GM18867 (cell line): ENCODE measurements around the gene PCDH9.

Source experiments
- ATAC-seq: cut with Tn5 transposase; IDR thresholded peaks from one replicate; pipeline ENCODE4 v1.9.1; 2021; ENCODE audit warnings: mild to moderate bottlenecking, moderate library complexity; ENCODE audit not compliant: unreplicated experiment

PCDH9 gene

DNA sequence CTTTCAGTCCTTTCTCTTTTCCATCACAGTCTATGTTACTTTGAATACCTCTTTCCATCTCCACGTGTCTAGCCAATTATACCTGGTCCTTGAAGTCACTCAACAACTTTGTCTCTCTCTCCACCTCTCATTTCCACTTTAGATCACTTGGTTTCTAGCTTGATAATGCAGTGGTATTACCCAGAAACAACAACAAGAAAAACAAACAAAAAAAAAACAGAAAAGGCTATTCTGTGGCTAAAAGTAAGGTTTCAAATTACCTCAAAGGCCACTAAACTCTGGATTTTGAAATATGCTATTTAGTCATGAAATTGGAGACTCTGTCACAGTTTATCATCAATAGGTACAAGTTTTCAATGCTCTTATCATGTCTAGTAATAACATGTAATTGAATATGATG lies 184.8 kb downstream of the PCDH9 start:
- ATAC-seq = no peak

DNA sequence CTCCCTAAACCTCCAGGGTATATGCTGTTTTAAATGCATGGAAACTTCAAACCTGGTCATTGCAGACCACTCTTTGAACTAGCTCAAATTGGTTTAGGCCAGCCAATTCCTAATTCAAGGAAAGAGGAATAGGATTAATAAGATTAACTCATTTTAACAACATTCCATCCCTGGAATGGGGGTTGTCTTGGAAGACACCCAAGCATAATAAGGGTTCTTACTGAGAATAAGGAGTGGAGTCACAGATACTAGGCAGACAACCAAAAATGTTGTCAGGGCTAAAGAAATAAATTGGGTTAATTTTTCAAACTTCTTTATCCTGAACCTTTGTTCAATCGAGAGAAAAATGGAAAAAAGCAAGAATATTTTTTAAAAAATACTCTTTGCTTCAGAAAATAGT lies 186.2 kb downstream of the PCDH9 start:
- no peak for ATAC-seq

DNA sequence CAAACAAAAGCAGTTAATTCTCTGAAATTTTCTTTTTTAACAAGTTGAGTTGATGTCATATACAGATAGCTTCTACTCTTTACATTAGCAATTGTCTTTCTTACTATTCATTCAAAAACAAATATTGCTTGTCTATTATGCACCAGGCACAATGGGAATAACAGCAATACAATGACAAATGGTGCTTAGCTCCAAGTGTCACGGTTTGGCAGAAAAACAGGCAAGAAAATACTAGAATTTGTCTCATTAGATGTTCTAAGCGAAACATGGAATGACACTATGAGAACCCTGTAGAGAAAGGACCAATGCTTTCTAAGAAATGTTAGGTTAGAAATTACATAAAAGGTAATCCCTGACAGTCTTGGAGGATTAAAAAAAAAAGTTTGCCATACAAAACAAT lies 187.6 kb downstream of the PCDH9 start:
- no peak for ATAC-seq

DNA sequence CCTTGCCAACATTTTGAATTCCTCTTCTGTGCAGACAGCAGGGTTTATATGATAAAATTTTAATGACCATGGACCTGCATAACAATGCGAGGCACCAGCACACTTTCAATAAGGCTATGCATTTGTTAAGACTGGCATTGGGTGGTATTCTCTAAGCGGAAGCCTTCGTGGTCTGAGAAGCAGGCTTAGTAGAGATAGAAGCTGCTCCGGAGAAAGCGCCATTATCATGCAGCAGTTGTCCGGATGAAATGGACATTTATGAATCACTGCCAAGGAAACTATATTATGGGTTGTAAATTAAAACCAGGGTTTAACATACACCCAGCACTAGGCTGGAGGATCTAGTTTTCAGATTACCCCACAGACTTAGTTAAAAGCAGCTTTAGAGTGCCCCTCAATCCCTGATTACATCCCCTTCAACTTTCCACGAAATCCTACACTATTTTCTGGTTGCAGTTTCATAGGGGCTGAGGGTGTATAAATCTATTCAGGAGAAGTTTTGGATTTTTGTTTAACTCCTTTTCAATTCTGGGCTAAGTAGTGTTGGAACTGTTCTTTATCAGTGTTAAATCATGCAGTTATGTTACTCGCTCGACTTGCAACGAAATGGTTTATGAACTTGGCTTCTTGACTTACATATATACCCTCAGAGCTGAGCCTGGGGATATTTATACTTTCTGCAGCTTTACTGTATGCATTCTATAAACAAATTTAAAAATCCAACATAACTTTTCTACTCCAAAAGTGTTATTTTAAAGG lies 193.3 kb downstream of the PCDH9 start:
- no peak for ATAC-seq

DNA sequence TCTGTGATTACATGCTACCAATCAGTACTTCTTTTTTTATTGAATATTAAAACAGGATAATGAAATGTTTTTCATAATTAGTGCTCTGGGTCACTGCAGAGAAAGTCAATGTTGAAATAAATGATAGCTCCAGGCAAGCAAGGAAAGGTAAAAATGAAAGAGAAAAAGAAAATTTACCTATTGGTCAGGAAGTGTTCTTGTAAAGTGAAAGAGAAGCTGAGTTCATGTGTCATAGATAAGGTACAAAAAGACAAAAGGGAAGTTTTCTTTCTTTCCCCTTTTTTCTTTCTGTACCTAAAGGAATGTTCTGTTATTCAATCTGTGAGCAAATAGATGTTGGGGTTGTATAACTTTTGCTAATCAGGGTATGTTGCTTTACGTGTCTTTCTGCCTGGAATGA lies 197.0 kb downstream of the PCDH9 start:
- ATAC-seq = peak; percentile 65

DNA sequence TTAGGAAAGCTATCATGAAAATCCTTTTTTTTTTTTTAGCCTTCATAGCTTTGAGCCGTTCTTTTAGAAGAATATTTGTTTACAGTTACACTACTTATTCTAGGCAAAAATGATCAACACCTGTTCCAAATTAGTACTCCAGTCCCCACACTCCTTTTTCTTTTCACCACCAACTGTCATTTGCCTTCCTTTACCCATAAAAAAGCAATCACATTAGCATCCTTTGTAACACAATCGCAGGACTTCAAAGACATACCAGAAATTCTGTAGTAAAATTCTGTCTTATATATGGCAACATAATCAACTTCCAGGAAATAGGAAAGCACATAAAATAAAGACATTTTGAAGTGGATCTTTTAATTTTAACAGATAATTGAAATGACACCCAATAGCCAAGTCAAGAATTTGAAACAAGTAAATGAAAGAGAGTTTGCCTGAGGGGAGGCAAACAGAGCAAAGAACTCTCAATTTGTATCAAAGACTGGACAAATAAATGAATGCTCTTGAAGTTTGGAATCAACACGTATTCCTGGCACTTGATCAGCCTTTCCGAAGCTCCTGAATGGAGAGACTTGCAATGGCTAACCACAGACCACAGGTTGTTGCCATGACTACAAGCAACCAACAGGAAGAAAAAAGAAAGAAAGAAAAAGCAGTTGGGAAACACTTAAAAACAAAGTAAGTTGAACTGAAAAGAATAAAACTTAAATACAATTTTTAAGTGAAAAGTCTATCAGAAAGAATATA lies 206.8 kb downstream of the PCDH9 start:
- ATAC-seq = no peak

DNA sequence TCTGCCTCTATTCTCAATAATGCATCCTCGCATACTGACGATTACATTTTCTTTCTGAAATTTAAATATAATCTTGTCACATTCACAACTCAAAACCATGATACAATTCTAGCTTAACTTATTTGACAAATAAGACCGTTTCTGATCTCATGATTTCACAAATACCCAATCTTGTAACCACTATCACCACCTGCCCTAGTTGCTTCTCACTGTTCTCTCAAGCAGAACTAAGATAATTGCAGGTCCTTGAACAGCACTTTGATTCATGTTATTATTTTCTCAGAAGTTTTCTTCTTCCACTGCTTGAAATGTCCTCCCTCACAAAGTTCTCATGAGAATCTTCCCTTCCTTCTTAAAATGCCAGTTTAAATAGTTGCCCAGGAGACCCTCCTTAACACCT lies 211.4 kb downstream of the PCDH9 start:
- ATAC-seq = no peak

DNA sequence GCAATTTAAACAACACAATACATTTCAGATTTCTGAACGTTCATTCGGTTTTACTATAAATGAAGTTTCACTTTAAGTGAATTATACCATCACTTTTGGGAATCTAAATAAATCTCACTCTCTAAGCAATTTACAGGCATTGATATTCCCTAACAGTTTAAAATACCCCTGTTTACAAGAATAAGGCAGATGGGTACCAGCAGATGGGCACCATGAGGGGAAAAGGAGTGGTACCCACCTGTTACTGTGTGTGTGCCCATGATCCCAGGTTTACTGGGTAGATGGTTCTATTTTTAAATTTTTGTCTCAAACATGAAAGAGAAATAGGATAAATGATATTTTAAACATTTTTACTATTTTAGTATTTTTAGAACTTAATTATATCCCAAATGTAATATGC lies 212.9 kb downstream of the PCDH9 start:
- no peak for ATAC-seq

DNA sequence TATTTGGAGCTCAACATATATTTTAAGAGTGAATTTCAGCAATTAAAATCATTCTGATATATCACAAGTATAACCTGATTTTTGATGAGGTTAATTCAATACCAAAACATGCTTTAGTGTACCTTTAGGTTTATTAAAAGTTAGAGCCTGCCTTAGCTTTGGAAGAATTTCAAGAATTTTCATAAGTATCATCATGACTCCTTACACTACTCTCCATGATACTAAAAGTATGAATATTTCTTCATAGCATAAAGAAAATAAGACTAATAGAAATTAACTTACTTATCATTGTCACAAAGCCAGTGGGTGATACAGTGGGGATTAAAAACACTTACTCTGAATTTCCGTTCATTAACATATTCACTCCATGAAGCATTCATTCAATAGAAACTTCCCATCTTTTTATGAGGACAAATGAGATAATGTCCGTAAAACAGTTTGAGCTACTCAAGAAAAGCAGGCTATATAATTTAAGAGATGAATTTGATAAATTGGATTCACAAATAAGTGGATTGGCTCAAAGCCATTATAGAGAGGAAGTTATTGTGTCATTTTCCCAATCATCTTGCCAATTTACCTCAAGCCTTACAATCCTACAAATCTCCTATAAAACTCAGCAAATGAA lies 214.0 kb downstream of the PCDH9 start:
- ATAC-seq = no peak

DNA sequence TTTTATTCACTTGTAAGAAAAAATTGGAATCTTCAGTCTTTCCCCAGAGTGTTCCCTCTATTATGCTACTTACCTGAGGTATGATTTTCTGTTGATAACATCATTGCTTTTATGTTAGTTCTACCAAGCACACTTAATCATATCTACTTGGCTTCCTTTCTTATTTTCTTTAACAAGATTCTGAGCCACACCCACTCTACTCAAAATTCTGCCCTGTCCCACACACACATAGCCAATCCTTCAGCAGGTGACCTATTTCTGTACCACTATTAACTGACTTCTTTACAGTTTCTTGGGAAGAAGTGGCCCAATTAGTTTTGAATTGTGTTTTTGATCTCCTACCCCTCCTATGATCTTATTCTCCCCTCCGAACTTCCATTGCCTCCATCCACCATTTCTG lies 215.7 kb downstream of the PCDH9 start:
- no peak for ATAC-seq

DNA sequence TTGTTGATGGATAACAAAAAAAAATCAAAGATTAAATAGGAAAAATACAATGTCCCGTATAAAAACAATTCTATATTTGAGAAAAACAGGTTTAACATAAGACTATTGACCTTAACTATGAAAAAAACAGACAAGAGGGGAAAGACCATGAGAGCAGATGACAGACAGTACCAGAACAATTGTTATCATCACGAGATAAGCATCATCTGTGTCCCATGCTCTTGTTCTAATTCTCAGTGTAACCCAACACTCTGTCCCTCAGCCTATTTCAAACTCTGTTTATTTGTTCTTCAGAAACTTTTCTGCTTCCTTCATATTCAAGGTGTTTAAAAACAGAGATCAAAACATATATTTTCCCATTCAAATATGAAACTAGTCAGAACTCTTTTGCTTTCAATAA lies 216.4 kb downstream of the PCDH9 start:
- no peak for ATAC-seq

DNA sequence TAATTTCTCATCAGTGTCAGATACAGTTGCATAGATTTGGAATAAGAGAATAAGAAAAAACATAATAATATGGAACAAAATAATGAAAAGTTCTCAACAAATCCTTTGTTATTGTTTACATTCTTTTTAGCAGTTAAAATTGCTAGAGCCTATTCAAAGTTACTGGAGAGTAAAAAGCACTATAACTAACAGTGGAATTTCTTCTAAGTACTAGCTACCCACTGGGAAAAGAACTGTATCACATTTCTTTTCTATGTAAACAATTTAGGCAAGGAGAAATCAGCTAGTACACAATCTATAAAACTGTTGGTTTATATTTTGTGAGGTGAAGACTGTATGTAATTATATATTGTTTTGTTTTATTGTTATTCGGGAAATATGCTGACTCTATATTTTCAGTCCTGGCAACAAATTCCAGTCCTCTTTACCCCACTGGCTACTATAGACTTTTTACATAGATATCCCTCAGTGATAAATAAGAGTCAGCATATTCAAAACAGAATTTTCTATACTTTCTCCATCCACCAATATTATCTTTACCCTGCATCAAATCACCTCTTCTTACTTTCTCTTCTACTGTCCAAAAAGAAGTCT lies 222.0 kb downstream of the PCDH9 start:
- ATAC-seq = no peak

DNA sequence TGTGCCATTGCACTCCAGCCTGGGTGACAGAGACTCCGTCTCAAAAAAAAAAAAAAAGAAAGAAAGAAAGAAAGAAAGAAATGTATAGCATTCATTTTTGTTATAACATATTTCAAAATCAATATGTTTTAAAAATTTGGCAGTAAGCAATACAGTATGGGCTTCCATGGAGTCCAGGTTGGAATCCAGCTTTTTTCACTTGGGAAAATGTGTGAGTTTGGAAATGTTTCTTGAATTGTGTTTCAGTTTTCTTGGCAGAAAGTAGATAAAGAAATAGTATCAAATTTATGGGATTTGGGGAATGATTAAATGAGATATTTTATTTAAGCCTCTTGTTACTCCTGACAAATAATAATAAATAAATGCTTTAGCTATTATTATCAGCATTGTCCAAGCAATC lies 225.6 kb downstream of the PCDH9 start:
- no peak for ATAC-seq

DNA sequence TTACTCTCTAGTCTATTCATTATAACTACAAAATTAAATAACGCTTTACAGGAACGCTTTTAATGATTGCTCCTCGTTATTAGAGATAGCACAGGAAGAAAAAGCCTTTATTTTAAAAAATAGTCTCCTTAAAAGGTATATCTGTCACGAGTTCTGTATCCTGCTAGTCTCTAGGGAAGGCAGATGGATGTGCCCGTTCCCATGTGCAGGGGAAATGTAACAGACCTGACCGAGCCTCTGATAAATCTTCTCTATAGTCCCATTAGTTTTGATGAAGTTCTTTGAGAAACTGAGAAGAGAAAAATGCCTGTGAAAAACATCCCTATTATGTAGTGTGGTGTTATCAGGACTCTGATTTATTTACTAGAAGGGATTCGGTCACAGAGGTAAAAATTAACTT lies 226.4 kb downstream of the PCDH9 start:
- no peak for ATAC-seq

DNA sequence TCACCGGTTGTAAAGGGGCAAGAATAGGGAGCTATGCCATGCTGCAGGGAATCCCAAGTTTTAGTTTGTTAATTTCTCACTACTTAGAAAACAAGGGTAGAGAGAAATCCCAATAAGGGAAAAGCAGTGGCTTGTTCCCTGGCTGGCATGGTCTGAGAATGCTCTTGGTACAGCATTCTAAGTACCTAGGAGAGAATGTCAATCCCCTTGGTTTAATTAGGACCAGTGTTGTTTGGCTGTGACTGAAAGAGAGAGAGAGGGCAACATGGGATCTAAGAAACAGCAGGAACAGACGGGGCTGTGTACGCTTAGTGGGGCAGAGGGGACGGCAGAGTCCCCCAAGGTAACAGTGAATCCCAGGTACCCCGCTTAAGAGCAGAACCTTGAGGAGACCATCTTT lies 228.8 kb downstream of the PCDH9 start:
- no peak for ATAC-seq

DNA sequence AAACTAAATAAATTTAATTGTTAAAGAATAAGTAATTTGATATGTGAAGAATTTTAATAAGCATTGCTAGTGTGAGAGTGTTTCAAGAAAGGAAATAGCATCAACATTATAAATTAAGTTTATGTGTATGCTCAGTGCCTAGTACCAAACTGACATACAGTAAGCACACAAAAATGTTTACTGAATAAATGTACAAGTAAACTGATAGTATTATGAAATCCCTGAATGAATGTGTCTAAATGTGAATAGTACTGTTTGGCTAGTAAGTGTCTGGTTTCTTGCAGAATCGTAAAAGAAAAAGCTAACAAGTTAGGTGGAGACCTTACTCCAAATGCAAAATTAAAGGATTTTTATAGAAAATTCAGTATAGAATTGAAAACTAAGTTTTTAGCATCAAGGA lies 233.6 kb downstream of the PCDH9 start:
- ATAC-seq = no peak

DNA sequence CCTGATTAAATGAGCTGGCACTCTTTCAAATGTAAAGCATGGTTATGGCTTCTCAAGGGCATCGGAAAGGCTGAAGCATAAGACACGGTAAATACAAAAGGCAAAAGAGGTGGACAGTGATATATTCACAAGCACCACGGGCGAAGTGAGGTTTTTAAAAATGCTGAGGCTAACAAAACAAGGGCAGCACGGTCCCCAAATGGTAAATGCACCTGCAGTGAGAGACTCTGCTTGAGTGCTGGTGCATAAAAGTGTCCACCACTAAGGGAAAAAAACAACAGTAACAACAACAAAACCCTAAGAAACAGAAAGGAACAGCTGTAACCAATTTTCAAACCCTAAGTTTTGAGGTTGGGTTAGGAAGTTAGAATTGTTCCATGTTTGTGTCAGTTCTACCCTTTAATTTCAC lies 234.9 kb downstream of the PCDH9 start:
- peak; percentile 76 for ATAC-seq

DNA sequence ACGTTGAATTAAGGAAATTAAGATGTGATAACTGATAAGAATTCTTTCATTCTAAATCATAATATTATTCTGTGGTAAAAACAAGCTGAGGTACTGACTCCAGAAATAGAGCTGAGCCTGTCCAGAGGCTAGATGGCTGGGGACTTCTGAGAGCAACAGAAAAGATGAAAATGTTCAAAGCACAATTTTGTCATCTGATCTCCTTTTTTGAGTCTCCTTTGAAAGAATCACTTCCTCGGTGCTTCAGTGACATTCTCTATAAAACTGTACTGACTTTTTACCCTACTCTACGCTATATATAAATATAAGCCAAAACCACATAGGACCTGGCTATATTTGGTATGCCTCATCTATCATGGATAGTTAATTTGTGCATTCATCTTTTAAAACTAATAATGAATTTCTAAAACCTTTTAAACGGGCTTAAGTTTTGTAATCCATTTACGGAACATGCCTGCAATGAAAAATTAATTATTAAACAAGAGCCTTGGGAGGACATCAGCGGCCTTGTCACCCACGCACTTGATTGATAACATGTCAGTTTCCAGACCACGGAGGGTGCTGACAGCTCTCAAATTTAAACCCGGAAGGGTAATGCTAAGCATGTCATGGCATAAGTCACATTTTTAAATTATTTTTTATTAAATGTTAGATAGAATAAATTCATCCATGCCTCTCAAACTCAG lies 235.5 kb downstream of the PCDH9 start:
- ATAC-seq = peak; percentile 50

DNA sequence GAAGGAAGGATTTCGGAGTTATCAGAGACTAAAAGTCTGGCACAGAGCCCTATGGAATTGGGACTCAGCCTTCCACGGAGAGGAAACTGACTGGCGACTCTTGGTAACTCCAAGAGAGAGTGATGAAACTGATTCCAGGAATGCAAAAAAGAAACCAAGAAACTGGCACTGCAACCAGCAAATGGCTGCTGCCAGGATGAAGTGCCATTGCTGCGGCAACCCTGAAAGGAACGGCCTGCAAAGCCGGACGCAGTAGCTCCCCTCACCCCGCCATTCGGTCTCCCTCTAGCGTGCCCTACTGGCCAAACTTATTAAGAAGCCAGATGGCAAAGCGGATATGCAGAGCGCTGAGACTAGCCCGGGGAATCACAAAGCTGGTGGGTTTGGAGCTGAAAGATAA lies 236.0 kb downstream of the PCDH9 start:
- peak; percentile 57 for ATAC-seq

DNA sequence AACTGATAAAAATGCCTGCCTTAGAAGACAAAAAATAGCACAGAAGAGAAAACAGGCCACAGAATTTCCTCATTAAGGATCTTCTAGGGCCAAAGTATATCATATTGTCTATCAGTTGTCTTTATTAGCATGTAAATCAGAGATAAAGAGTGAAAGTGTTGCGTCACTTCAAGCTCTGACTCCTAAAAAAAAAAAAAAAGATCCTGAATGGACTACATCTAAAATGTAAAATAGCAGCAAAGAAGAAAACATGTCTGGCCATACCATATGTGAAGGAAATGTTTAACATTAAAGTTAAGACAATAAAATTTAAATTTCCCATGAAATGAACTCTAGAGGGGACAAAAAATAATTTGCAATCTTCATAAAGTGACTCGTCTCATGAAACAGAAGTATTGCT lies 237.4 kb downstream of the PCDH9 start:
- no peak for ATAC-seq

DNA sequence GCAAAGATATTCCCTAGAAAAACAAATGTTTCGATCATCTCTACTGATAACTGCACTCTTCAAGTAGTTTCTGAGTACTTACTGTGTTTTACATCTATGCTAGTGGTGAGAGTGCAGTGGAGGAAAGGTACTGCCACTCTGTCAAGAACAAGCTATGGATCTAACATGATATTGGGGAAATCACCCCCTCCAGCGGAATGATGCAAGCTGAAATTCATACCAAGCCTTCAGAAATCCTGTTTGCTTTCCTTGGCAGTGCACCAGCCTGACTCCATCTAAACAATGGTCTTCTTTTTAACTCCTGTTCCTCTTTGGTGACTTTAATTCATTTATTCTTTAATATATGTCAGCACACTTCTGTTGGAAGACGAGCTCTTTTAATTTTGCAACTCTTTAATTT lies 238.0 kb downstream of the PCDH9 start:
- ATAC-seq = no peak
